ENCODE results near the gene ATXN7L3. TPM values are rescaled to one million over a fixed set of nuclear protein-coding genes. Genes with fewer than 3 reads are reported as not detected.

Gene ATXN7L3
- total and polyA plus RNA-seq, 10 of the 15 experiments (the other 5 are each of a cell fraction or from before 2014, with no cell fraction given): 0.71 to 78.7 (median 32.7) TPM

- no peak for TF ChIP-seq NFYA (IDR thresholded peaks at IDR 0.05; ENCODE audit: borderline replicate concordance, low read depth, low read length)
- peak; percentile 71 for TF ChIP-seq BACH1 (IDR thresholded peaks at IDR 0.05; ENCODE audit: borderline replicate concordance)
- no peak for TF ChIP-seq EZH2 (IDR thresholded peaks at IDR 0.05; ENCODE audit: borderline replicate concordance, control insufficient read depth, low read depth, low read length)
- no peak for TF ChIP-seq RELA (IDR thresholded peaks at IDR 0.05; ENCODE audit: borderline replicate concordance, partially characterized antibody)
- TF ChIP-seq USF1 (IDR thresholded peaks at IDR 0.05; ENCODE audit: borderline replicate concordance, extremely low read length, insufficient read depth, low read depth, low read length): no peak
- no peak for TF ChIP-seq IRF4 (IDR thresholded peaks at IDR 0.05; ENCODE audit: low read depth, low read length)
- no peak for TF ChIP-seq SIN3A (IDR thresholded peaks at IDR 0.05; ENCODE audit: low read depth, low read length)
- TF ChIP-seq STAT1 (conservative IDR thresholded peaks at IDR 0.05): no peak
- TF ChIP-seq CEBPB (IDR thresholded peaks at IDR 0.05; ENCODE audit: borderline replicate concordance in 1 of 2, low read depth in 2 of 2, low read length in 2 of 2): no peak
- TF ChIP-seq ZNF687 (IDR thresholded peaks at IDR 0.05): no peak
- TF ChIP-seq RCOR1 (conservative IDR thresholded peaks at IDR 0.05; ENCODE audit: low read depth, low read length): no peak
- 0 out of 2 replicates have a peak, but pooled peaks have one; percentile 8 for TF ChIP-seq PKNOX1 (IDR thresholded peaks at IDR 0.05)
- no peak for TF ChIP-seq IRF5 (IDR thresholded peaks at IDR 0.05; ENCODE audit: borderline replicate concordance)
- no peak for TF ChIP-seq MEF2B (IDR thresholded peaks at IDR 0.05; ENCODE audit: partially characterized antibody, poor library complexity, severe bottlenecking)
- TF ChIP-seq GATAD2B (conservative IDR thresholded peaks at IDR 0.05; ENCODE audit: low read depth): no peak
- no peak for TF ChIP-seq ASH2L (IDR thresholded peaks at IDR 0.05; ENCODE audit: borderline replicate concordance, low read depth)
- no peak for TF ChIP-seq YBX1 (IDR thresholded peaks at IDR 0.05)
- TF ChIP-seq MXI1 (IDR thresholded peaks at IDR 0.05; ENCODE audit: low read depth, low read length): no peak
- no peak for TF ChIP-seq ZNF24 (IDR thresholded peaks at IDR 0.05)
- TF ChIP-seq IKZF2 (IDR thresholded peaks at IDR 0.05): no peak
- no peak for TF ChIP-seq RAD51 (IDR thresholded peaks at IDR 0.05)
- TF ChIP-seq NR2C1 (IDR thresholded peaks at IDR 0.05): no peak
- no peak for TF ChIP-seq ZNF207 (IDR thresholded peaks at IDR 0.05; ENCODE audit: borderline replicate concordance)
- no peak for TF ChIP-seq ESRRA (IDR thresholded peaks at IDR 0.05; ENCODE audit: low read length)
These were observed 20.8 kb upstream of the ATXN7L3 start (continued) for GRCh38 chr17:44220213-44221083.
